Adipocyte (in vitro differentiated cells): ENCODE results near the gene PUS7L.

Experiments
- DNase-seq: peaks from one replicate; pipeline ENCODE4 v3.0.0-alpha.2; 2015; ENCODE audit warnings: low read depth
- H3K27me3 ChIP-seq: replicated peaks from 2 replicates; pipeline ENCODE4 v1.7.0; 2013; ENCODE audit warnings: mild to moderate bottlenecking, low read length, moderate library complexity; ENCODE audit not compliant: control insufficient read depth, insufficient read depth
- H3K36me3 ChIP-seq: 2 replicates; pipeline ENCODE4 v1.7.0; 2013; ENCODE audit warnings: low read length, mild to moderate bottlenecking, moderate library complexity; ENCODE audit not compliant: control insufficient read depth, insufficient read depth, severe bottlenecking
- H3K4me1 ChIP-seq: 2 replicates; pipeline ENCODE4 v1.7.0; 2013; ENCODE audit warnings: mild to moderate bottlenecking, low read length, moderate library complexity; ENCODE audit not compliant: control insufficient read depth, insufficient read depth
- H3K4me3 ChIP-seq: 2 replicates; pipeline ENCODE4 v1.7.0; 2013; ENCODE audit warnings: mild to moderate bottlenecking, low read length, moderate library complexity
- H3K9ac ChIP-seq: 2 replicates; pipeline ENCODE4 v1.7.0; 2013; ENCODE audit warnings: mild to moderate bottlenecking, low read length, moderate library complexity
- H3K9me3 ChIP-seq: 2 replicates; pipeline ENCODE4 v1.7.0; 2013; ENCODE audit warnings: mild to moderate bottlenecking, low read length, moderate library complexity; ENCODE audit not compliant: control insufficient read depth

Gene PUS7L

DNA sequence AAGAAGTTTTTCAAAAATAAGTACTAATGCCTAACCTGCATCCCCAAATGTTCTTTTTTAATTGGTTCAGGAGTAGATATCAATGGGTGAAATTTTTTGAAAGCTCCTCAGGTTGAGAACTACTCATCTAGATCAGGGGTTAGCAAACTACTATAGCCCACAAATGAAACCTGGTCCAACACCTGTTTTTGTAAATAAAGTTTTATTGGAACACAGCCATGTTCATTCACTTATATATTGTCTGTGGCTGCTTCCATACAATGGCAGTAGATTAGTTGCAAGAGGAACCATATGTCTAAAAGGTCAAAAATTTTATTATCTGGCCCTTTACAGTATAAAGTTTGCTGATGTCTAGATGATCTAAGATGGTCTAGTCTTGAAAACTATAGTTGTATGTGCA, 13.8 kb downstream of the PUS7L start:
- no peak overlapping the region for H3K4me3 ChIP-seq

DNA sequence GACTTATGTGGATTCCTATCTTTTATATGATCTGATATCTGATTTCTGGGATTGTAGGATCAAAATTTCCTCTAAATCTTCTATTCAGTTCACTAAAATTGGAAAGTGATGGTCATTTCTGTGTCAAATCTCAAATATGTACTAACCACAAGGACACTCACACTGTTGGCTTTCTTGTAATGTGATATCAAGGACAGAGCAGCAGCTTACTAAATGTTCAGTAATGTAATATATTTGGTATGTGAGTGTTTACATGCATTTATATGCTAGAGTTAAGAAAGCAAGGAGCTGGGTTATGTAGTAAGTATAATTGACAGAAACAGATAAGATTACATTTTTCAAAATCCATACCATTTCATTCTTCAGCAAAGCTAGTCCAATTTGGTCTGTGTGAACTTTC, 16.5 kb downstream of the PUS7L start:
- Histone ChIP-seq H3K9me3 (peaks cover 16% of the 10 kb centered on the region), H3K36me3 (peaks cover 22% of the 10 kb centered on the region), H3K4me1 (peaks cover 30% of the 10 kb centered on the region), H3K27me3 (no peaks in the 10 kb centered on the region), H3K9ac (peak overlapping the region; percentile 50), H3K4me3 (peak overlapping the region; percentile 39)
- DNase-seq: peak; percentile 90

More for the DNA sequence above, 13.8 kb downstream of the PUS7L start:
- no peaks in the 10 kb centered on the region for H3K27me3 ChIP-seq
- no peak for DNase-seq
- H3K9ac ChIP-seq: no peak overlapping the region
- peaks cover 25% of the 10 kb centered on the region for H3K4me1 ChIP-seq
- H3K9me3 ChIP-seq: peaks cover 16% of the 10 kb centered on the region
- peaks cover 22% of the 10 kb centered on the region for H3K36me3 ChIP-seq

DNA sequence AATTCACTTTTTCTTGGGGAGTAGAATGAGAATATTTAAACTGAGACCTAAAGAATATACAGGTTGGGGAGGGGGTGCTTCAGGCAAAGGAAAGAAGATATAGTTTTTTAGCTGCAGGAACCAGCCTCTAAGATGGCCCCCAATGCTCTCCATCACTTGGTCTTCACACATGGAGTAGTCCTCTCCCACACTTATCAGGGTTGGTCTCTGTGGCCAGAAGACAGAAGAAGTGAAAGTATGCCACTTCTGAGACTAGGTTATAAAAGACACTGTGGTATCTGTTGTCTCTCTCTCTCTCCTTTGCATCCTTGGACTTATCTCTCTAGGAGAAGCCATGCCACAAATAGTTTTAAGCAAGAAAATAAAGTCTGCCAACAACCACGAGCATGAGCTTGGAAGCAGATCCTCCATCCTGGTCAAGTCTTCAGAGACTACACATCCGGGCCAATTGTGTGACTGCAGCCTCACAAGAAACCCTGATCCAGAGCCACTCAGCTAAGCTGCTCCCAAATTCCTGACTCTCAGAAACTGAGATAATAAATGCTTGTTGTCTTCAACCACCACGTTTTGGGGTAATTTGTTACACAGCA, 18.0 kb downstream of the PUS7L start:
- DNase-seq: no peak
- no peaks in the 10 kb centered on the region for H3K27me3 ChIP-seq
- peaks cover 16% of the 10 kb centered on the region for H3K9me3 ChIP-seq
- H3K4me1 ChIP-seq: peaks cover 30% of the 10 kb centered on the region
- peaks cover 27% of the 10 kb centered on the region for H3K36me3 ChIP-seq
- peak overlapping the region; percentile 50 for H3K9ac ChIP-seq
- peak overlapping the region; percentile 39 for H3K4me3 ChIP-seq

DNA sequence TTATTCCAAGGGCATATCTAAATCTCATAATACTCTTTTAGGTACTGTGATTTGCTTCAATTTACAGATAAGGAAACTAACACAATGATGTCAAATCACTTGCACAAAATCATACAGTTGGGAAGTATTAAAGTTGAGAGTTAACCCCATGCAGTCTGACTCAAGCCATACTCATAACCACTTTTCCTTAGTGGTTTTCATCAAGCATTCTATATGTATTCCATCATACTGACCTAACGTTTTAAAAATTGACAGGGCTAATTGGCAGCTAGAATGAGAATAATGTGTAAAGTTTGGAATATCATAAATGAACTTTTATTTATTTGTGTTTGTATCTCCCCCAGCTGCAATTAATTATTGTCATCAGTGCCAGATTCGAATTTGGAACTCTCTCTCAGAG, 20.9 kb downstream of the PUS7L start:
- H3K9ac ChIP-seq: no peak overlapping the region
- peaks cover 28% of the 10 kb centered on the region for H3K4me1 ChIP-seq
- DNase-seq: peak; percentile 33
- H3K4me3 ChIP-seq: no peak overlapping the region
- H3K27me3 ChIP-seq: no peaks in the 10 kb centered on the region
- H3K9me3 ChIP-seq: no peaks in the 10 kb centered on the region
- peaks cover 7% of the 10 kb centered on the region for H3K36me3 ChIP-seq

DNA sequence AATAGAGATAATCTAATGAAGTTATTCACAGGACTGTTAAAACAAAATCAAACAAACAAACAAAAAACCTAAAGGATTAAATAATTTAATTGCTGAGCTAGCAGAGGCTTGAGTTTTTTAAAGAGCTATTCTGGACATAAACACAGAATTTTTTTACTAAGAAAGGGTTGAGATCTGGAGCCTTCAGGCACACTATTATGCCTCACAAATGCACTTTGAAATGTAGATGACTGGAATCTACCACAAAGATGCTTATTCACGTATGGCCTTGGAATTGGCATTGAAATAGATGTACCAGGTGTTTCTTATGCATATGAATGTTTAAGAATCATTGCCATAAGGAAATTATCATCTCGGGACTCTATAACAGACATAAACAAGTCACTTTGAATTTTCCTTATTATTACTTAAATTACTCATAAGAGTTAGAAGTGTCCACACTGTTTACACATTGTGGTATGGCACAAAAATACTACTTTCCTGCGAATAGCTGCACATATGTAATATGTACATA, 21.6 kb downstream of the PUS7L start:
- Histone ChIP-seq H3K4me3 (no peak overlapping the region), H3K4me1 (peaks cover 23% of the 10 kb centered on the region), H3K9ac (no peak overlapping the region), H3K27me3 (no peaks in the 10 kb centered on the region), H3K36me3 (peaks cover 7% of the 10 kb centered on the region), H3K9me3 (no peaks in the 10 kb centered on the region)
- no peak for DNase-seq

DNA sequence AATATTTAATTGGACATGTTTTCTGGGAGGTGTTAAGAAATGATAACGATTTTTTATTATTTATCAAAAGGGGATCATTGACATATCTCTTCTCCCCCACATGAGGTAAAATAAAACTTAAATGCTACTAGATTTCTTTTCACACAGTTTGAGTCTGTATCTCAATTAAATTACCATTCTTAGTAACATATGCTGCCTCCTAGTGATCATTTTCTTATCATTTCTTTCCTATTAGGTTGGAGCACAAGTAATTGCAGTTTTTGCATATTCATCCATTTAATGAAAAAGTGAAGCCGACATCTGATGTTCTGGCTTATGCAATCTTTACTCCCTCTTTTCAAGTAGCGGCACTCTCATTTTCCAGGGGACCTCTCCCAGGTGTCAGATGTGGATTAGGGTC, 24.9 kb downstream of the PUS7L start:
- no peak overlapping the region for H3K4me3 ChIP-seq
- no peaks in the 10 kb centered on the region for H3K27me3 ChIP-seq
- H3K36me3 ChIP-seq: peaks cover 14% of the 10 kb centered on the region
- H3K9ac ChIP-seq: no peak overlapping the region
- peaks cover 5% of the 10 kb centered on the region for H3K4me1 ChIP-seq
- no peak for DNase-seq
- H3K9me3 ChIP-seq: no peaks in the 10 kb centered on the region

DNA sequence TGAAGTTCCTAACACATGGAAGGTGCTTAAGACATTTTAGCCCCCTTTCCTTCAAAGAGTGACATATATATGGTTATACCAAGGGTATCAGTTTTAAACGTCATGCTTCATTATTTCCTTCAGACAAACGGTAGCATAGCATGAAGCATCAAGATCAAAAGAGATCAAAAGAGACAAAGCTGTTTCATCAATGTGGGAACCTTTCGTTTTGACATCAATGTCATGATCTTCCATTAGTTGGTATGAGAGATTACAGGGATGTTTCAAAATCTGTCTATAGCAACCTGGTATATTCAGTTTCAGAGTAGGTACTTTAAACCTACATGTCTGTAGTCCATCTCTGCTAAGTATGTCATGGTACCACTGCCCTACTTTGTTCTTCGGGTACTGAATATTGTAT, 28.3 kb downstream of the PUS7L start:
- DNase-seq: no peak
- Histone ChIP-seq H3K9me3 (no peaks in the 10 kb centered on the region), H3K36me3 (peaks cover 7% of the 10 kb centered on the region), H3K4me3 (no peak overlapping the region), H3K9ac (no peak overlapping the region), H3K4me1 (peaks cover 10% of the 10 kb centered on the region), H3K27me3 (no peaks in the 10 kb centered on the region)

DNA sequence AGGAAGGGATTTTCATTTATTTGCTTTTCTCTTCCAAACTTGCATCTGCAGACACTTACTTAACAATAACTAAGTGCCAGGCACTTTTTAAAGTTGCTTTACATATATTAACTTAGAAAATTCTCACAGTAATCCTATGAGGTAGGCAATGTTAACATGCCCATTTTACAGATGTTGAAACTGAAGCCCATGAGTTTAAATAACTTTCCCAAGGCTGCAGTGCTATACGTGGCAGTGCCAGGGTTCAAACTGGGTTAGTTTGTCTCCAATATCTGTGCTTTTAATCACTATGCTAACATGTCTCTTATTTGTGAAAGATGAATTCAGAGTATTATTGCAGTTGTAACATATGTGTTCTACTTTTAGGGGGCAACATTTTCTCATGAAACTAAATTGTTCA, 29.9 kb downstream of the PUS7L start:
- Histone ChIP-seq H3K9me3 (no peaks in the 10 kb centered on the region), H3K4me1 (peaks cover 10% of the 10 kb centered on the region)

DNA sequence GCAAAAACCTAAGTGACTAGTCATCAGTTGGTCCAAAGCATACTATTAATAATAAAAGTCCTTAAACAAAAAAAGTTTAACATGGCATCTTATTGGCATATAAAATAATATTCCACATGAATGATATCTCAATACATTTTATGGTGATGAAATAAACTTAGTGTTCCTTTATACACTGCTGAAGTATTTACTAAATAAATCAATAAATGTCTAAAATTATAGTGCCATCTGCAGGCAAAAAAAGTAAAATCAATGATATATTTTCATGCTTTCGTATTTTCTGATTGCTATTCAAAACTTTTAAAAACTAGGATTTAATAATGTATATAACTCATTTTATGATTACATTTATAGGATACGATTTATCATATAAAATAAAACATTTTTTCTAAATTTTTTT, 30.5 kb downstream of the PUS7L start:
- Histone ChIP-seq H3K4me1 (peaks cover 10% of the 10 kb centered on the region), H3K9me3 (no peaks in the 10 kb centered on the region), H3K36me3 (peaks cover 7% of the 10 kb centered on the region), H3K27me3 (no peaks in the 10 kb centered on the region), H3K4me3 (no peak overlapping the region), H3K9ac (peak overlapping the region; percentile 12)
- peak; percentile 63 for DNase-seq

More for the DNA sequence above, 29.9 kb downstream of the PUS7L start:
- DNase-seq: no peak
- H3K9ac ChIP-seq: peak overlapping the region; percentile 11
- H3K36me3 ChIP-seq: peaks cover 7% of the 10 kb centered on the region
- no peak overlapping the region for H3K4me3 ChIP-seq
- no peaks in the 10 kb centered on the region for H3K27me3 ChIP-seq

DNA sequence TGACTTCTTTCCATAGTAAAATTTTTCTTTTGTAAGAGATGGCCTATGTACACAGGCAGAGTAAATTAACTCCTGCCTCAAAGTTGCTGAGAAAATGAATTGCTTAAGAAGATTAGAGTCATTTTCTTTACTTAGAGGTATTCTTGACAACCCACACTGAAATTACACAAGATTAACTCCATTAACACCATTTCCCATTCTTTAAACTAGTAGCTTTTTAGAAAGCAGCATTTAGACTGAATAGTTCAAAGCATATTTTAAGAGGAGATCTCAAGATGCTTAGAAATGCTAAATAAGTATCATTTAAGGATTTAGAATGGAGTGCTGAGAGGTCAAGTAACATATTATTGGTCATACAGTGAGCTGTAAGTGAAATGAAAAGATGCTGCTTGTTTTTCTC, 35.5 kb downstream of the PUS7L start:
- H3K4me1 ChIP-seq: peaks cover 10% of the 10 kb centered on the region
- H3K9ac ChIP-seq: no peak overlapping the region
- no peaks in the 10 kb centered on the region for H3K27me3 ChIP-seq
- H3K9me3 ChIP-seq: no peaks in the 10 kb centered on the region
- no peak for DNase-seq
- no peak overlapping the region for H3K4me3 ChIP-seq
- H3K36me3 ChIP-seq: no peaks in the 10 kb centered on the region

DNA sequence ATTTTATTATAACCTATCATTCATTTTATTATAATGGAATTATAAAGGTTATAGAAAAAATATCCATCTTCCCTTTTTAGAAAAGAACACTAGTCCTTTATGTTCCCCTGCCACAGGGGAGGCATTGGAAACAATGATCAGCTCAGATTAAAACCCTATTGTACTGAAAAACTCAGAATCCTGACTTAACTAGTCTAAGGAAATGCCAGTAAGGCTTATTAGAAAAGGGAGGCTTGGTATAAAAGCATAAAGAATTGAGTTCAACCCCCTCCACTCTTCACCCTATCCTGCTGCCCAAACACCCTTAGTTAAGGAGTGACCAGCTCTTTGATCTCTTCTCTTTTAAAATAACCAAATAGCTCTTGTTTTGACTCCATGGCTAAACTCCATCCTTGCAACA, 36.0 kb downstream of the PUS7L start:
- Histone ChIP-seq H3K9ac (no peak overlapping the region), H3K27me3 (no peaks in the 10 kb centered on the region), H3K4me1 (peaks cover 5% of the 10 kb centered on the region), H3K36me3 (no peaks in the 10 kb centered on the region), H3K9me3 (no peaks in the 10 kb centered on the region), H3K4me3 (no peak overlapping the region)
- DNase-seq: no peak

DNA sequence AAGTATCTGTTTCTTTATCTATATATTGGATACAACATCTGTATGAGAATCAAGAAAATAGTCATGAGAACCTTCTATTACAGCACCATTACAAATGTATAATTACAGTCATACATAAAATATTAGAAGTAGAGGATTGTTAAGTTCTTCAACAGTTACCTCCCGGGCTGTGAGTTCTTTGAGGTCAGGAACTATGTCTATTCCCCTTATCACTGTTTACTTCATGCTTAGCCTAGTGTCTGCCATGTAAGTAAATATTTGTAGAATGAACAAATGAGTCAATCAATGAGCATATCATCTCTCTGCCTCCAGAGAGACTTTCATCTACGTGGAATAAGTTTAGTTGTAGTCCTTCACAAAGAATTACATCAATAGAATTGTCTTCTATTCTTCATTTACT, 47.2 kb downstream of the PUS7L start:
- H3K9ac ChIP-seq: no peak overlapping the region
- no peak overlapping the region for H3K4me3 ChIP-seq
- peaks cover 22% of the 10 kb centered on the region for H3K9me3 ChIP-seq
- no peak for DNase-seq
- H3K36me3 ChIP-seq: no peaks in the 10 kb centered on the region
- no peaks in the 10 kb centered on the region for H3K4me1 ChIP-seq
- H3K27me3 ChIP-seq: peaks cover 4% of the 10 kb centered on the region
